Choroid plexus epithelial cell (primary cell): ENCODE data around the gene C19orf25.

Source experiments
- DNase-seq: peaks from one replicate; pipeline ENCODE4 v3.0.0-alpha.2; 2010; ENCODE audit warnings: low read depth
- H3K4me3 ChIP-seq: 2 replicates; pipeline ENCODE4 v1.5.1; 2011; ENCODE audit warnings: low read depth, mild to moderate bottlenecking, control low read depth, low read length, moderate library complexity
- TF ChIP-seq, protein P1 (sequence below): conservative IDR thresholded peaks from 2 replicates; pipeline ENCODE4 v1.5.1; 2011; ENCODE audit warnings: low read depth, mild to moderate bottlenecking, control low read depth, inconsistent platforms, low read length, moderate library complexity

C19orf25 gene

DNA sequence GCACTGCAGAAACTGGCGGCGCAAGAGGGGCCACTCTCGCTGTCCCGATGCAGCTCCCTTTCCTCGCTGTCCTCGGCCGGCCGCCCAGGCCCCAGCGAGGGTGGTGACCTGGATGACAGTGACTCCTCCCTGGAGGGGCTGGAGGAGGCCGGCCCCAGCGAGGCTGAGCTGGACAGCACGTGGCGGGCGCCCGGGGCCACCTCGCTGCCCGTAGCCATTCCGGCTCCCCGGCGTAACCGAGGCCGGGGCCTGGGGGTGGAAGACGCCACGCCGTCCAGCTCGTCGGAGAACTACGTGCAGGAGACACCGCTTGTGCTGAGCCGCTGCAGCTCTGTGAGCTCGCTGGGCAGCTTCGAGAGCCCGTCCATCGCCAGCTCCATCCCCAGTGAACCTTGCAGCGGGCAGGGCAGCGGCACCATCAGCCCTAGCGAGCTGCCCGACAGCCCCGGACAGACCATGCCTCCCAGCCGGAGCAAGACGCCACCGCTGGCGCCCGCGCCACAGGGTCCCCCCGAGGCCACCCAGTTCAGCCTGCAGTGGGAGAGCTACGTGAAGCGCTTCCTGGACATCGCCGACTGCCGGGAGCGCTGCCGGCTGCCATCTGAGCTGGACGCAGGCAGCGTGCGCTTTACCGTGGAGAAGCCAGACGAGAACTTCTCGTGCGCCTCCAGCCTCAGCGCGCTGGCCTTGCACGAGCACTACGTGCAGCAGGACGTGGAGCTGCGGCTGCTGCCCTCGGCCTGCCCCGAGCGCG lies 12.4 kb downstream of the C19orf25 start:
- no peak for DNase-seq
- TF ChIP-seq, protein P1, sequence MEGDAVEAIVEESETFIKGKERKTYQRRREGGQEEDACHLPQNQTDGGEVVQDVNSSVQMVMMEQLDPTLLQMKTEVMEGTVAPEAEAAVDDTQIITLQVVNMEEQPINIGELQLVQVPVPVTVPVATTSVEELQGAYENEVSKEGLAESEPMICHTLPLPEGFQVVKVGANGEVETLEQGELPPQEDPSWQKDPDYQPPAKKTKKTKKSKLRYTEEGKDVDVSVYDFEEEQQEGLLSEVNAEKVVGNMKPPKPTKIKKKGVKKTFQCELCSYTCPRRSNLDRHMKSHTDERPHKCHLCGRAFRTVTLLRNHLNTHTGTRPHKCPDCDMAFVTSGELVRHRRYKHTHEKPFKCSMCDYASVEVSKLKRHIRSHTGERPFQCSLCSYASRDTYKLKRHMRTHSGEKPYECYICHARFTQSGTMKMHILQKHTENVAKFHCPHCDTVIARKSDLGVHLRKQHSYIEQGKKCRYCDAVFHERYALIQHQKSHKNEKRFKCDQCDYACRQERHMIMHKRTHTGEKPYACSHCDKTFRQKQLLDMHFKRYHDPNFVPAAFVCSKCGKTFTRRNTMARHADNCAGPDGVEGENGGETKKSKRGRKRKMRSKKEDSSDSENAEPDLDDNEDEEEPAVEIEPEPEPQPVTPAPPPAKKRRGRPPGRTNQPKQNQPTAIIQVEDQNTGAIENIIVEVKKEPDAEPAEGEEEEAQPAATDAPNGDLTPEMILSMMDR, result no peak
- H3K4me3 ChIP-seq, result no peak overlapping the region

DNA sequence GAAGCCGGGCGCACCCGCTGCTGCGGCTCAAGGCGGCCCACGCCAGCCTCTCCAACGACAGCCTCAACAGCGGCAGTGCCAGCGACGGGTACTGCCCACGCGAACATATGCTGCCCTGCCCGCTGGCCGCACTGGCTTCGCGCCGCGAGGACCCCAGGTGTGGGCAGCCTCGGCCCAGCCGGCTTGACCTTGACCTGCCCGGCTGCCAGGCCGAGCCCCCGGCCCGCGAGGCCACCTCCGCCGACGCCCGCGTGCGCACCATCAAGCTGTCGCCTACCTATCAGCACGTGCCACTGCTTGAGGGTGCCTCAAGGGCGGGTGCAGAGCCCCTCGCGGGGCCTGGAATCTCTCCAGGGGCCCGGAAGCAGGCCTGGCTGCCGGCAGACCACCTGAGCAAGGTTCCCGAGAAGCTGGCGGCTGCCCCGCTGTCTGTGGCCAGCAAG lies 13.0 kb downstream of the C19orf25 start:
- TF ChIP-seq, protein P1, result no peak
- no peak for DNase-seq
- no peak overlapping the region for H3K4me3 ChIP-seq

DNA sequence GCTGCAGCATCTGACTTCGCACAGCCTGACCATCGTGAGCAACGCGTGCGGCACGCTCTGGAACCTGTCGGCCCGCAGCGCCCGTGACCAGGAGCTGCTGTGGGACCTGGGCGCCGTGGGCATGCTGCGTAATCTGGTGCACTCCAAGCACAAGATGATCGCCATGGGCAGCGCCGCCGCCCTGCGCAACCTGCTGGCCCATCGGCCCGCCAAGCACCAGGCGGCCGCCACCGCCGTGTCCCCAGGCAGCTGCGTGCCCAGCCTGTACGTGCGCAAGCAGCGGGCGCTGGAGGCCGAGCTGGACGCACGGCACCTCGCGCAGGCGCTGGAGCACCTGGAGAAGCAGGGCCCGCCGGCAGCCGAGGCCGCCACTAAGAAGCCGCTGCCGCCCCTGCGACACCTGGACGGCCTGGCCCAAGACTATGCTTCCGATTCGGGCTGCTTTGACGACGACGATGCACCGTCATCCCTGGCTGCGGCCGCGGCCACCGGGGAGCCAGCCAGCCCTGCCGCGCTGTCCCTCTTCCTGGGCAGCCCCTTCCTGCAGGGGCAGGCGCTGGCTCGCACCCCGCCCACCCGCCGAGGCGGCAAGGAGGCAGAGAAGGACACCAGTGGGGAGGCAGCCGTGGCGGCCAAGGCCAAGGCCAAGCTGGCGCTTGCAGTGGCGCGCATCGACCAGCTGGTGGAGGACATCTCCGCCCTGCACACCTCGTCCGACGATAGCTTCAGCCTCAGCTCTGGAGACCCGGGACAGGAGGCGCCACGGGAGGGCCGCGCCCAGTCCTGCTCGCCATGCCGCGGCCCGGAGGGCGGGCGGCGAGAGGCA lies 13.6 kb downstream of the C19orf25 start:
- TF ChIP-seq, protein P1, result peak; percentile 54
- no peak overlapping the region for H3K4me3 ChIP-seq
- peak; percentile 52 for DNase-seq

DNA sequence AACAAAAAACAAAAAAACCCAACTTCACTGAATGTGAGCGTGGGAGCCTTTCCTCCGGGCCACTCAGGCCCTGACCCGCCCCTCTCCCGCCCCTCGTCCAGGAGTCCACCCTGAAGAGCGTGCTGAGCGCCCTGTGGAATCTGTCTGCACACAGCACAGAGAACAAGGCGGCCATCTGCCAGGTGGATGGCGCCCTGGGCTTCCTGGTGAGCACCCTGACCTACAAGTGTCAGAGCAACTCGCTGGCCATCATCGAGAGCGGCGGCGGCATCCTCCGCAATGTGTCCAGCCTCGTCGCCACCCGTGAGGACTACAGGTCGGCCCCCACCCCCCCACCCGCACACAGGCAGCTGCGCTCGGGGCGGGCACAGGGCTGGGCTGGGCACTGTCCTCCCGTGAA lies 17.2 kb downstream of the C19orf25 start:
- no peak for DNase-seq
- TF ChIP-seq, protein P1, result no peak
- no peak overlapping the region for H3K4me3 ChIP-seq

DNA sequence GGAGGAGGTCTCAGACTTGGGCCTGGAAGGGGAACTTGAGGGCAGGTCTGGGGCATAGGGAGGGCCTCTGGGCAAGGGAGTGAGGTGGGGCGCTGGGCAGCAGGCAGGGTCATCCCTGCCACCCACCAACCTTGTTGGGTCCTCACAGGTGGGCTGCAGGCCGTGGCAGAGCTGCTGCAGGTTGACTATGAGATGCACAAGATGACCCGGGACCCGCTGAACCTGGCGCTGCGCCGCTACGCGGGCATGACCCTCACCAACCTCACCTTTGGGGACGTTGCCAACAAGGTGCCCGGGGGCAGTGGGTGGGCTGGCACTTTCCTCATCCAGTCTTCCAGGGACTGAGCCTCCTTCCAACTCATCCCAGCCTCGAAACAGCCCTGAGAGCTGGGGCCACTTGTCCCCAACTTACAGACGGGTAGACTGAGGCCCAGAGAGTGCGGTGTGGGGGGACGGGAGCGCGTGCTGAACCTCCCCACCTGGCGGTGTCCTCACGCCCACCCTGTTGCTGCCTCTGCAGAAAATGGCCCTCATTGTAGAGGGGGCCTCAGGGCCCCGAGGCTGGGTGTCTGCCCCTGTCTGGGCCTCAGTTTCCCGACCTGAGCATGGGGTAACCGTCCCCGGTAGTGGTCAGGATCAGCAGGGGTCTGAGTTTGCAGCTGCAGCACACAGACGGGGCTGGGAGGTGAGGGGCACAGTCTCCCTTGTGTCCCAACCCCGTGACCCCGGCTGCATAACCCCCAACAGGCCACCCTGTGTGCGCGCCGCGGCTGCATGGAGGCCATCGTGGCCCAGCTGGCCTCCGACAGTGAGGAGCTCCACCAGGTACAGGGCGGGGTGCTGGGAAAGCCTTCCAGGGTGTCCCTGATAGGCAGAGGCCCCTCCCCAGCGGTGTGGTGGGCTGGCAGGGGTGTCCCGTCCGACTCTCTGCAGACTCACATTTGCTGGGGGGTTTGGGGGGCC lies 18.7 kb downstream of the C19orf25 start:
- H3K4me3 ChIP-seq, result no peak overlapping the region
- TF ChIP-seq, protein P1, result no peak
- DNase-seq, result no peak

DNA sequence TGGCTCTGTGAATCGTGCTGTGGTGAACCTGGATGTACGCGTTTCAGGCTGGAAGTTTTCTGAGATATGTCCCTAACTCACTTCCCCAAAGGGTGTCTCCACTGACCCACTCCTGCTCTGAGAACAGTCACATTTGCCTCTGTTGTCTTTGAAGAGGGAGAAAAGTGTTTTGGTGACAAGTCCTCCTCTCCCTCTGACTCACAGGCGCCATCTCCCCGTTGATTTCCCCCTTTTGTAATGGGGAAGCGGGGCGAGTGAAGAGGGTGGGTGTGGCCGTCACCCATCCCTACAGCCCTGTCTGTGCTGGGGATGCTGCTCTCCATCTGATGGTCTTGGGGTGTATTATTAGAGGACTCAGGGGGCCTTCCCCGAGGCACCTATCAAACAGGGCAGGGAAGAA lies 19.5 kb downstream of the C19orf25 start:
- TF ChIP-seq, protein P1, result no peak
- no peak for DNase-seq
- no peak overlapping the region for H3K4me3 ChIP-seq
